Keratinocyte (primary cell): ENCODE results near the gene HMGA1. TPM values are rescaled to one million over a fixed set of nuclear protein-coding genes. Genes with fewer than 3 reads are reported as not detected.

Source experiments
- DNase-seq: peaks from one replicate; pipeline ENCODE4 v3.0.0-alpha.2; 2011; ENCODE audit warnings: low read depth, missing footprints, low spot score
- FAIRE-seq: peaks from 2 replicates; lab custom pipeline; 2011; peaks lifted over from hg19 to GRCh38; lab: Jason Lieb, UNC
- H2AFZ ChIP-seq: 2 replicates; pipeline ENCODE4 v1.6.0; 2012; ENCODE audit warnings: low read length, control low read depth, inconsistent platforms; ENCODE audit not compliant: control insufficient read depth
- H3K27ac ChIP-seq: 2 replicates; pipeline ENCODE4 v1.5.1; 2011; ENCODE audit warnings: low read length; ENCODE audit not compliant: control insufficient read depth, insufficient read depth
- H3K27me3 ChIP-seq: 3 replicates; pipeline ENCODE4 v1.6.0; 2011; ENCODE audit warnings: low read length; ENCODE audit not compliant: control insufficient read depth, insufficient read depth; ENCODE audit errors: extremely low read depth
- H3K36me3 ChIP-seq, 2 experiments: 2 replicates in 1 of 2; 3 replicates in 1 of 2; pipeline ENCODE4 v1.5.1; 2011; ENCODE audit warnings: low read length in 2 of 2, mild to moderate bottlenecking in 1 of 2; ENCODE audit not compliant: control insufficient read depth in 2 of 2, insufficient read depth in 2 of 2; ENCODE audit errors: extremely low read depth in 1 of 2
- H3K4me1 ChIP-seq: 3 replicates; pipeline ENCODE4 v1.5.1; 2011; ENCODE audit warnings: low read length; ENCODE audit not compliant: control insufficient read depth, insufficient read depth; ENCODE audit errors: extremely low read depth
- H3K4me2 ChIP-seq: 3 replicates; pipeline ENCODE4 v1.6.0; 2011; ENCODE audit warnings: low read depth, low read length; ENCODE audit not compliant: control insufficient read depth, insufficient read depth; ENCODE audit errors: extremely low read depth
- H3K4me3 ChIP-seq, 3 experiments: fragments of 200-600 bp in 1 of 3; sonication (generic) in 1 of 3; 2 replicates in 2 of 3; 3 replicates in 1 of 3; pipeline ENCODE4 v1.5.1; 2011 to 2016; ENCODE audit warnings: low read length in 3 of 3, mild to moderate bottlenecking in 3 of 3, control low read depth in 2 of 3, inconsistent platforms in 1 of 3, low read depth in 1 of 3, mixed read lengths in 1 of 3, mixed run types in 1 of 3, moderate library complexity in 1 of 3; ENCODE audit not compliant: control insufficient read depth in 2 of 3, insufficient read depth in 2 of 3; ENCODE audit errors: extremely low read depth in 1 of 3
- H3K79me2 ChIP-seq: 2 replicates; pipeline ENCODE4 v1.6.0; 2012; ENCODE audit warnings: low read length; ENCODE audit not compliant: control insufficient read depth, insufficient read depth
- H3K9ac ChIP-seq: 3 replicates; pipeline ENCODE4 v1.6.0; 2011; ENCODE audit warnings: low read length; ENCODE audit not compliant: control insufficient read depth, insufficient read depth; ENCODE audit errors: extremely low read depth
- H3K9me1 ChIP-seq: 3 replicates; pipeline ENCODE4 v1.6.0; 2011; ENCODE audit warnings: low read length; ENCODE audit not compliant: control insufficient read depth, insufficient read depth; ENCODE audit errors: extremely low read depth
- H3K9me3 ChIP-seq: 2 replicates; pipeline ENCODE4 v1.5.1; 2012; ENCODE audit warnings: low read depth, low read length; ENCODE audit not compliant: control insufficient read depth
- H4K20me1 ChIP-seq: 3 replicates; pipeline ENCODE4 v1.6.0; 2011; ENCODE audit warnings: low read length; ENCODE audit not compliant: control insufficient read depth, insufficient read depth; ENCODE audit errors: extremely low read depth
- EZH2 ChIP-seq: IDR thresholded peaks from one replicate; pipeline ENCODE4 v1.6.1; 2012; ENCODE audit warnings: inconsistent platforms, mild to moderate bottlenecking, low read length, moderate library complexity
- dilution Hi-C: fragments of 300-500 bp; cut with MboI; formaldehyde crosslinking; loops from one replicate; pipeline ENCODE4 v1.7.0; 2020; ENCODE audit warnings: low sequenced_read_pairs; ENCODE audit not compliant: extremely low pct_ligation_motif_present
- polyA plus RNA-seq, 5 experiments: library from polyadenylated mRNA; depleted of rRNA in 3 of 5; stranded (reverse) in 3 of 5; stranded (forward) in 1 of 5; unstranded in 1 of 5; fragments of >200 nt; gene quantifications; 1 replicate in 1 of 5; 2 replicates in 3 of 5; 3 replicates in 1 of 5; pipeline versions ENCODE4 v1.2.1 to v1.2.3, GENCODE V29; 2011 to 2012; ENCODE audit warnings: missing spikeins in 2 of 5, low read depth in 1 of 5, low replicate concordance in 1 of 5
- TF ChIP-seq, protein P1 (sequence below), 3 experiments: IDR thresholded peaks in 1 of 3; conservative IDR thresholded peaks in 1 of 3; optimal IDR thresholded peaks in 1 of 3; 2 replicates in 2 of 3; 3 replicates in 1 of 3; pipeline versions ENCODE3 to v1.5.1; 2011; ENCODE audit warnings: low read length in 3 of 3, mild to moderate bottlenecking in 3 of 3, moderate library complexity in 2 of 3, control low read depth in 1 of 3, inconsistent platforms in 1 of 3; ENCODE audit not compliant: insufficient read depth in 2 of 3; ENCODE audit errors: extremely low read depth in 1 of 3

The HMGA1 gene
- polyA plus RNA-seq, 1 donor (not counting 4 experiments of a cell fraction or from before 2014, with no cell fraction given), result 160 TPM

DNA sequence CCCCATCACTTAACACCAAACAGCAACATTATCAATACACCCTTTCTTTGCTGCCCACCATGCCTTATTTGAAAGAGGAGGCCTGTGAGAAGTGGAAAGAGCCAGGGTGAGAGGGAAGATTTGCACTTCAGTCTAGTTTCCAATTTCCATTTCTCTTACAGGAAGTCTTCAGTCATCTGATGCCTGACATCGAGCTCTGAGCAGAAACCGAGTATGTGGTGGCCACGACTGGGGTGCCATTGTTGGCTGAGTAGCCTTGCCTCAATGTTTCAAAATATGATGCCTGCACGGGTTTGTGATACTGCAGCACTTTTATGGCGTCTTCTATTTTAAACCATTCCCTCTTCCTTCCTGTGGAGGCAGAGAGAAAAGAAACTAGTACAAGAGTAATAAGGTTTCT, 51.9 kb downstream of the HMGA1 start:
- no peak overlapping the region for H3K4me3 ChIP-seq
- H3K9ac ChIP-seq, result no peak overlapping the region
- peaks cover 14 to 18% of the 10 kb centered on the region in 2 experiments for H3K36me3 ChIP-seq
- TF ChIP-seq, protein P1, sequence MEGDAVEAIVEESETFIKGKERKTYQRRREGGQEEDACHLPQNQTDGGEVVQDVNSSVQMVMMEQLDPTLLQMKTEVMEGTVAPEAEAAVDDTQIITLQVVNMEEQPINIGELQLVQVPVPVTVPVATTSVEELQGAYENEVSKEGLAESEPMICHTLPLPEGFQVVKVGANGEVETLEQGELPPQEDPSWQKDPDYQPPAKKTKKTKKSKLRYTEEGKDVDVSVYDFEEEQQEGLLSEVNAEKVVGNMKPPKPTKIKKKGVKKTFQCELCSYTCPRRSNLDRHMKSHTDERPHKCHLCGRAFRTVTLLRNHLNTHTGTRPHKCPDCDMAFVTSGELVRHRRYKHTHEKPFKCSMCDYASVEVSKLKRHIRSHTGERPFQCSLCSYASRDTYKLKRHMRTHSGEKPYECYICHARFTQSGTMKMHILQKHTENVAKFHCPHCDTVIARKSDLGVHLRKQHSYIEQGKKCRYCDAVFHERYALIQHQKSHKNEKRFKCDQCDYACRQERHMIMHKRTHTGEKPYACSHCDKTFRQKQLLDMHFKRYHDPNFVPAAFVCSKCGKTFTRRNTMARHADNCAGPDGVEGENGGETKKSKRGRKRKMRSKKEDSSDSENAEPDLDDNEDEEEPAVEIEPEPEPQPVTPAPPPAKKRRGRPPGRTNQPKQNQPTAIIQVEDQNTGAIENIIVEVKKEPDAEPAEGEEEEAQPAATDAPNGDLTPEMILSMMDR (optimal IDR thresholded peaks at IDR 0.05 in 1 of 3, IDR thresholded peaks at IDR 0.05 in 1 of 3, conservative IDR thresholded peaks at IDR 0.05 in 1 of 3; ENCODE audit: extremely low read depth in 1 of 3, insufficient read depth in 2 of 3, low read length in 3 of 3), result no peak
- TF ChIP-seq EZH2, result no peak
- H3K9me3 ChIP-seq, result no peaks in the 10 kb centered on the region
- no peaks in the 10 kb centered on the region for H3K79me2 ChIP-seq
- no peaks in the 10 kb centered on the region for H3K4me1 ChIP-seq
- dilution Hi-C loops, result no loop called here
- no peaks in the 10 kb centered on the region for H3K9me1 ChIP-seq
- H2AFZ ChIP-seq, result no peak overlapping the region
- H3K27me3 ChIP-seq, result no peaks in the 10 kb centered on the region
- no peak for DNase-seq
- H3K27ac ChIP-seq, result no peak overlapping the region
- FAIRE-seq, result no peak
- H4K20me1 ChIP-seq, result no peaks in the 10 kb centered on the region
- no peak overlapping the region for H3K4me2 ChIP-seq

DNA sequence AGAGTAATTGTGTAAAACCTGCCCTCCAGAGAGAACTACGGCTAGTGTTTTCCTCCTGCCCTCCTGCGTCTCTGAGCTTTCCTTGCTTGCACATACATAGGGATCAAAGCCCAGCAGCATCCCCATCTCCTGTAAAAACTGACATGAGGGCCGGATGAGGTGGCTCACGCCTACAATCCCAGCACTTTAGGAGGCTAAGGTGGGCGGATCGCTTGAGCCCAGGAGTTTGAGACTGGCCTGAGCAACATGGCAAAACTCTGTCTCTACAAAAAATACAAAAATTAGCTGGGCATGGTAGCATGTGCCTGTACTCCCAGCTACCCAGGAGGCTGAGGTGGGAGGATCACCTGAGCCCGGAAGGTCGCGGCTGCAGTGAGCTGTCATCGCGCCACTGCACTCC, 52.5 kb downstream of the HMGA1 start:
- Histone ChIP-seq H3K36me3 (peaks cover 13 to 14% of the 10 kb centered on the region in 2 experiments), H3K9me1 (no peaks in the 10 kb centered on the region), H3K4me2 (no peak overlapping the region), H2AFZ (no peak overlapping the region), H3K9me3 (no peaks in the 10 kb centered on the region), H3K9ac (no peak overlapping the region), H4K20me1 (no peaks in the 10 kb centered on the region), H3K4me3 (no peak overlapping the region), H3K27me3 (no peaks in the 10 kb centered on the region), H3K4me1 (no peaks in the 10 kb centered on the region), H3K79me2 (no peaks in the 10 kb centered on the region), H3K27ac (no peak overlapping the region)
- FAIRE-seq (no peak), DNase-seq (no peak)
- dilution Hi-C loops, result no loop called here
- TF ChIP-seq, protein P1 (optimal IDR thresholded peaks at IDR 0.05 in 1 of 3, IDR thresholded peaks at IDR 0.05 in 1 of 3, conservative IDR thresholded peaks at IDR 0.05 in 1 of 3; ENCODE audit: extremely low read depth in 1 of 3, insufficient read depth in 2 of 3, low read length in 3 of 3), result no peak
- no peak for TF ChIP-seq EZH2
